NCI-H2107 treated with DMSO at 0.1 percent for 48 hours (cell line): ENCODE data around the gene RAC2.

ENCODE experiments used
- DNase-seq: peaks from one replicate; lab custom pipeline; 2025; ENCODE audit not compliant: unreplicated experiment; lab: John Stamatoyannopoulos, UW

RAC2 gene

DNA sequence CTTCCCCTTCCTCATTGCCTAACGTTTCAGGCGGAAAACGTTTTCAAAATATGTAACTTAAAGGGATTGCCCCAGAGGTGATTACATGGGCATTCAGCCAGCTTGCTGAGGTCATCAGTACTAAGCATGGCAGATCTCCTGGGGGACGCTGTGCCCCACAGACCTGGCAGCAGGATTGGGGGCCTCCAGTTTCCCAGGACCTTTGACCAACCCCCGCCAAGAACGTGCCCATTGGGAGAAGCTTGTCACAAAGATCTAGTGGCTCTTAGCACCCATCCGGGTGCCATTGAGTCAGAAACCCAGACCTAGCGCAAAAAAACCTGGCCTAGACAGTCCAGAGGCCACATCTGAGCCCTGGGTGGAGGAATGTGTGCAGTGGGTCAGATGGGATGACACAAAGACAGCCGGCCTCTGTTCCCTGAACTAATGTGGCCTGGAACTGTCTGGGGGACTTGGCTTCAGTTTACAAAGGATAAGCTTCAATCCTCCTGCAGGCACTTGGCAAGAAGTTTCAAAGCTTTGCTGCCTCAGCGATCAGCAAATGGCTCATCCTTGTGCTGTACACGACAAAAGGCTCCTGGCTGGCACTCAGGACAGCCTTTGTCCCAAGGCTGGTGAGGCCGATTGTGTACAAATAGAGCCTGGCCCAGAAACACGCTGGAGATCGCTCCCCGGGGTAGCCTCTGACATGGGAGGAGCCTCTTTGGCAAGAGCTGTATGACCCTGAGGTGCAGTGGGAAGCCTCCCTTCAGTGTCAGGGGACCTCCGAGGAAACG, 65.5 kb downstream of the RAC2 start:
- no peak for DNase-seq

DNA sequence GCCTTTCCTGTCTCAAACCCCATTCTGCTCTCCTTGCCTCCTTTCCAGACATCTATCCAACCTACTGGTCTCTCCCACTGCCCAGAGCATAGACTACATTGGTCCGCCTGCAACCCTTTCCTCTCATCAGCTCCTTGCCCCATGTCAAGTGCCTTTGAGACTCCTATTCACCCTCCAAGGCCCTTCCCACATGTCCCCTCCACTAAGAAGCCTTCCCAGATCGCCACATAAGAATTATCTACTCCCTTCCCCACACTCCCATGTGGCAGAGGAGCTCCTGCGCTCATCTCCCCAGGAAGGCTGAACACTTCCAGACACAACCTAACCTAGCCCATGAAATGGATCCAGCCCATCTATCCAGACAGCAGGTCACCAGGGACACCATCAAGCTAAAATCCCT, 66.3 kb downstream of the RAC2 start:
- DNase-seq: no peak

DNA sequence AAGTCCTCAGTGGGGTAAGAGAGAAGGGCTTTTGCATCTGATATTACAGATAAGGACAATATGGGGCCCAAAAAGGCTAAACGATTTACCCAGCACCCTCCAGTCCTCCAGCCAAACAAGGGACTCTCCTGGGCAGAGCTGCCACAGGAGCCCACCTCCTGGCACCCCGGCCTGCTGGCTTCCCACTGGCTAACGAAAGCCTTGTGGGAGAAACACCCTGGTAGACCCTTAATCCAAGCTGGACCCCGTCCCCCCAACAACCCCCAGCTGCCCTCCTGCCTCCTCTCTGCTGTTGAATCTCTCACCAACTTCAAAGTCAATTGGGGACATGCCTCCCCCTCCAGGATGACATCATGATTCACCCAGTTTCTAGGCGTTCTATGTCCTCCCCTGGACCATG, 66.8 kb downstream of the RAC2 start:
- no peak for DNase-seq

DNA sequence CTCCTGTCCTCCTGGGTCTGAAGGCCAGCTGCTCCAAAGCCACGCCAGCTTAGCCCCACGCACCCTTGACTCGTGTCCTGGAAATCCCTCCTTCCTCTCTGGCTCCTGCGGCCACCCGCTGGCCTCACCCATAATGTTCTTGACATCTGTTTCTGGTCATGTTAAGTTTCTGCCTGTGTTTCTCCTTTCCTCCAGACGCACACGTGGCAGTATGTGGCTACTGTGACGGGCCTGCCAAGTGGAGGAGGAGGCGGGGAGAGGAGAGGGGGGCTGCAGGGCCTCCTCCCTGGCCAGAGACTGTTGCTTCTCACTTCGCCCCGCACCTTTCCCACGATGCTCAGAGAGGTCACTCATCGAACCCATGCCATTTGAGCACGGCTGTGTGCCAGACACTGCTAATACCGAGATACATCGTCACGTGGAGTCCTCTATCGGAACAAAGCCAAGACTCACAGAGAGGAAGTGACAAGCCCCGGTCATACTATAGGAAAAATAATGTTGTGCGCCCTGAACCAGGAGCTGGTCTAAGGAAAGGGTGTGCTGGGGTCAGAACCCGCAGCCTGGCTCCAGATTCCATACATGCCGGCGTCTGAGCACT, 67.5 kb downstream of the RAC2 start:
- DNase-seq: no peak

DNA sequence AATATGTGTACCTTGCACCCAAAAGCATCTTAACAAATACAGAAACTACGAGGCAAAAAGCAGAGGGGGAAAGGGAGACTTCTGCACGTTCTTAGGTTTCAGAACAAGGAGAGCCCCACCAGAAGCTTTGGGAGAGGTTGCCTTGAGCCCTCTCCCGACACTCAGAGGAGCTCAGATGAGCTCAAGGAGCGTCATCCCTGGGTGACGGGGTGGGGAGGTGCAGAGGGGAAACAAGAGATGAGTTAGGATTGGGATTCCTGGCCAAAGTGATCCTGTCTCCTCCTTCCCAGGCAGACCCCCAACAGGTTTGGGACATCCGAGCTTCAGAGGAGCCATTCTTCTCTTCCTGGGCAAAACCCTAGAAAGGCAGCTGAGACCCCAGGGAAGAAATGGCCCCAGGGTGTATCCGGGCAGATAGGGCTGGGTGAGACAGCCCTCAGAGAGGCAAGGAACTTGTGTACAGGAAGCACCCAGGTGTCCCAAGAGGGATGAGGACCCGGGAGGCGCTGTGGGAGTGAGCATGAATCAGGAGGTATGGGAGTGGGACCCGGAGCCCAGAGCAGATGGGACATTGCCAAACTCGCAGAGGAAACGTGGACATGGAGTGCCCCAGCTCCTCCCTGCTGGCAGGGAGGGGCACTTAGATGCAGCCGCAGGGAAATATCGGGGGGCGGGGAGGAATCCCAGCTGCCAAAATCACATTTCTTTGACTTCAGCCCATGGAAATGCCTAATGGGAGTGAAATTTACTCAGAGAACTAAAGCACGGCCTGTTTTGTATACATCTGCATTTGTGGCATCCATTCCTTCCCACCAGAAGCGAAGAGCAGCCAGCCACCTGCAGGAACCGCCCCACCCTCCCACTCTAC, 68.4 kb downstream of the RAC2 start:
- no peak for DNase-seq
